HepG2 (cell line): Measurements from ENCODE around the gene NCDN. TPM values are rescaled to one million over a fixed set of nuclear protein-coding genes. Genes with fewer than 3 reads are reported as not detected.
"Not testable (repeated sequence)": the region's sequence is repeated elsewhere in the genome, so short reads cannot be mapped to it uniquely, and the experiment has no call there.

Source experiments
- ATAC-seq: fragments of 200-7000 bp; cut with Tn5 transposase; 3 replicates; pipeline ENCODE4 v1.9.1; 2020; ENCODE audit warnings: mild to moderate bottlenecking, moderate library complexity
- BruUV-seq: library from RNA; stranded (reverse); fragments of 400-500 nt; replicated peaks from 2 replicates; lab custom pipeline; 2021; lab: Mats Ljungman, UMichigan
- CTCF ChIA-PET: fragments of 300-600 bp; formaldehyde crosslinking; extraction: SDS; loops from one replicate; lab custom pipeline; 2021; ENCODE audit warnings: low total read pairs, inconsistent platforms, low intra/inter-chr PET ratio; lab: Yijun Ruan, JAX
- POLR2A ChIA-PET: fragments of 350-600 bp; sonication (Branson Sonifier 250); formaldehyde crosslinking; loops from one replicate; lab custom pipeline; 2020; ENCODE audit warnings: antibody characterized with exemption, inconsistent platforms; lab: Yijun Ruan, JAX
- DNase-seq: peaks from one replicate; pipeline ENCODE4 v3.0.0-alpha.2; 2015; ENCODE audit warnings: low spot score
- FAIRE-seq: peaks from 3 replicates; lab custom pipeline; 2011; peaks lifted over from hg19 to GRCh38; lab: Jason Lieb, UNC
- H2AFZ ChIP-seq: one replicate; pipeline ENCODE4 v1.6.1; 2011; ENCODE audit warnings: low read length, inconsistent platforms
- H3K27ac ChIP-seq: fragments of 300-600 bp; 3 replicates; pipeline ENCODE4 v1.8.0; 2011; ENCODE audit warnings: mixed run types, mild to moderate bottlenecking, mixed read lengths, low read length, inconsistent platforms; ENCODE audit not compliant: insufficient read depth; ENCODE audit errors: extremely low read length
- H3K27me3 ChIP-seq, 2 experiments: fragments of 200-600 bp in 1 of 2; 2 replicates in 1 of 2; 3 replicates in 1 of 2; pipeline versions ENCODE4 v1.6.0 to v1.8.0; 2011; ENCODE audit warnings: low read length in 2 of 2, mild to moderate bottlenecking in 2 of 2, moderate library complexity in 2 of 2, inconsistent platforms in 1 of 2; ENCODE audit not compliant: insufficient read depth in 2 of 2, control insufficient read depth in 1 of 2
- H3K36me3 ChIP-seq, 2 experiments: fragments of 200-600 bp in 1 of 2; replicated peaks in 1 of 2; 2 replicates in 1 of 2; 3 replicates in 1 of 2; pipeline versions ENCODE4 v1.5.1 to v1.8.0; 2011; ENCODE audit warnings: low read length in 2 of 2, inconsistent platforms in 1 of 2; ENCODE audit not compliant: insufficient read depth in 2 of 2, control insufficient read depth in 1 of 2
- H3K4me1 ChIP-seq: 2 replicates; pipeline ENCODE4 v1.5.1; 2012; ENCODE audit warnings: low read length, inconsistent platforms; ENCODE audit not compliant: insufficient read depth
- H3K4me2 ChIP-seq: 2 replicates; pipeline ENCODE4 v1.6.0; 2011; ENCODE audit warnings: low read depth, low read length, inconsistent platforms
- H3K4me3 ChIP-seq, 3 experiments: fragments of 200-600 bp in 1 of 3; sonication (generic), shearing (Covaris generic) in 1 of 3; replicated peaks in 1 of 3; 2 replicates each; pipeline ENCODE4 v1.5.1; 2011 to 2016; ENCODE audit warnings: low read length in 3 of 3, inconsistent platforms in 2 of 3, low read depth in 2 of 3, mild to moderate bottlenecking in 2 of 3, control low read depth in 1 of 3, mixed read lengths in 1 of 3; ENCODE audit not compliant: insufficient read depth in 1 of 3
- H3K79me2 ChIP-seq: one replicate; pipeline ENCODE4 v1.6.1; 2011; ENCODE audit warnings: low read length, inconsistent platforms; ENCODE audit not compliant: insufficient read depth
- H3K9ac ChIP-seq: 2 replicates; pipeline ENCODE4 v1.6.0; 2011; ENCODE audit warnings: mild to moderate bottlenecking, low read depth, low read length, inconsistent platforms; ENCODE audit not compliant: insufficient read depth
- H3K9me3 ChIP-seq: 2 replicates; pipeline ENCODE4 v1.5.1; 2012; ENCODE audit warnings: mild to moderate bottlenecking, low read length
- H4K20me1 ChIP-seq: 2 replicates; pipeline ENCODE4 v1.6.0; 2011; ENCODE audit warnings: inconsistent platforms, mild to moderate bottlenecking, low read length, moderate library complexity; ENCODE audit not compliant: insufficient read depth
- RBM39 ChIP-seq: fragments of 200-400 bp; formaldehyde crosslinking; IDR thresholded peaks from one replicate; pipeline ENCODE4 v1.6.1; 2018; ENCODE audit warnings: antibody characterized with exemption, mild to moderate bottlenecking, low read depth, low read length; ENCODE audit not compliant: poor library complexity, severe bottlenecking
- ZNF253 ChIP-seq: sonication (generic); formaldehyde crosslinking; IDR thresholded peaks from 2 replicates; pipeline ENCODE4 v1.8.0; 2022; ENCODE audit warnings: mild to moderate bottlenecking, missing genetic modification reagents, borderline replicate concordance
- ZNF577 ChIP-seq: sonication (generic); formaldehyde crosslinking; IDR thresholded peaks from 2 replicates; pipeline ENCODE4 v1.4.0; 2020; ENCODE audit warnings: mild to moderate bottlenecking, low read depth, missing genetic modification reagents, borderline replicate concordance
- WGBS: methylation state at CpG from one replicate; pipeline ENCODE4 v1.1.6; 2017; ENCODE audit warnings: low lambda C conversion rate; 5-methylcytosine and 5-hydroxymethylcytosine counted together
- in situ Hi-C: cut with HindIII; loops from 2 replicates; pipeline ENCODE4 v1.10.0; 2017; ENCODE audit warnings: low pct_unique_long_range_greater_than_20kb; ENCODE audit not compliant: extremely low pct_ligation_motif_present
- intact Hi-C: fragments of 100-400 bp; cut with micrococcal nuclease; formaldehyde crosslinking; loops from one replicate; pipeline ENCODE4 v1.10.0; 2022; ENCODE audit not compliant: unreplicated experiment
- polyA plus RNA-seq, 8 experiments: library from polyadenylated mRNA; depleted of rRNA in 3 of 8; stranded (reverse) in 7 of 8; unstranded in 1 of 8; fragments of >200 nt; fragmentation: Illumina TruSeq in 4 of 8; extraction: Trizol in 4 of 8; gene quantifications; 2 replicates each; pipeline versions ENCODE4 v1.2.1 to v1.2.3, GENCODE V29; 2011 to 2016; ENCODE audit warnings: low read depth in 4 of 8, missing spikeins in 1 of 8, mixed read lengths in 1 of 8; ENCODE audit not compliant: insufficient read depth in 1 of 8
- total RNA-seq, 5 experiments: library from RNA; depleted of rRNA; stranded (reverse); fragments of >200 nt; fragmentation: Illumina TruSeq; extraction: Trizol; gene quantifications; 2 replicates each; pipeline ENCODE4 v1.2.3, GENCODE V29; 2016; ENCODE audit warnings: low read depth in 1 of 5
- TF ChIP-seq, protein P1 (sequence below): sonication (generic); formaldehyde crosslinking; IDR thresholded peaks from 2 replicates; pipeline ENCODE4 v1.4.0; 2020; ENCODE audit warnings: missing genetic modification reagents, borderline replicate concordance
- TF ChIP-seq, protein P2 (sequence below): IDR thresholded peaks from 2 replicates; pipeline ENCODE4 v1.6.1; 2016
- TF ChIP-seq, protein P3 (sequence below): sonication (generic); formaldehyde crosslinking; IDR thresholded peaks from 2 replicates; pipeline ENCODE4 v1.8.1; 2023; ENCODE audit warnings: missing genetic modification reagents, inconsistent platforms, borderline replicate concordance
- TF ChIP-seq, protein P4 (sequence below): sonication (generic); formaldehyde crosslinking; IDR thresholded peaks from 2 replicates; pipeline ENCODE4 v1.4.0; 2020; ENCODE audit warnings: missing genetic modification reagents
- TF ChIP-seq, protein P5 (sequence below): sonication (generic); formaldehyde crosslinking; IDR thresholded peaks from 2 replicates; pipeline ENCODE4 v1.4.0; 2020; ENCODE audit warnings: missing genetic modification reagents

The NCDN gene
- total and polyA plus RNA-seq, 2 of the 13 experiments (the other 11 are each of a cell fraction or from before 2014, with no cell fraction given), result 6.6 to 9.3 TPM

DNA sequence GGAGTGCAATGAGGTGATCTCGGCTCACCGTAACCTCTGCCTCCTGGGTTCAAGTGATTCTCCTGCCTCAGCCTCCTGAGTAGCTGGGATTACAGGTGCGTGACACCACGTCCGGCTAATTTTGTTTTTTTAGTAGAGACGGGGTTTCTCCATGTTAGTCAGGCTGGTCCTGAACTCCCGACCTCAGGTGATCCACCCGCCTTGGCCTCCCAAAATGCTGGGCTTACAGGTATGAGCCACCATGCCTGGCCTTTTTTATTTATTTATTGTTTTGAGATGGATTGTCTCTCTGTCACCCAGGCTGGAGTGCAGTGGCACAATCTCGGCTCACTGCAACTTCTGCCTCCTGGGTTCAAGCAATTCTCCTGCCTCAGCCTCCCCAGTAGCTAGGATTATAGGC, 24.0 kb downstream of the NCDN start:
- H3K9me3 ChIP-seq, H3K4me3 ChIP-seq, H4K20me1 ChIP-seq, BruUV-seq, ATAC-seq, H3K79me2 ChIP-seq, intact Hi-C loops, H3K36me3 ChIP-seq, H3K9ac ChIP-seq, H2AFZ ChIP-seq, POLR2A ChIA-PET, DNase-seq, H3K27ac ChIP-seq, H3K4me2 ChIP-seq, CTCF ChIA-PET, in situ Hi-C loops, FAIRE-seq, H3K4me1 ChIP-seq, H3K27me3 ChIP-seq: not testable (repeated sequence)
- 94% methylated on average over 9 of the region's 9 CpGs for WGBS

DNA sequence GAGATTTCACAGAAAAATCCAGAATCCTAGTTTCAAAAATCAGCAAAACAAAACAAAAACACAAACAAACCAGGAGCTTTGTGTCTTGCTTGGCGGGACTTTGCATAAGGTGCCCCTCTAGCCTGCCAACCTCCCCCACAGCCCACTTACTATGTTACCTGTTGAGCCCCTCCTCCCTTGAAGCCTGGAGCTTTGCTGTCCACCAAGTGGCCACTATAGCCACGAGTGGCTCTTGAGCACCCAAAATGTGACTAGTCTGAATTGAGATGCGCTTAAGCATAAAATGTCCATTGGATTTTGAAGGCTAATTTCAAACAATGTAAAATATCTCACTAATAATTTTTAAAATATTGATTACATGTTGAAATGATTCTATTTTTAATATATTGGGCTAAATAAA, 27.7 kb downstream of the NCDN start:
- intact Hi-C loops (no loop called here), in situ Hi-C loops (no loop called here)
- no peaks in the 10 kb centered on the region for H3K79me2 ChIP-seq
- no peaks in the 10 kb centered on the region for H4K20me1 ChIP-seq
- BruUV-seq, result no TSS peak
- no peaks in the 10 kb centered on the region for H3K36me3 ChIP-seq
- H3K27ac ChIP-seq, result no peak overlapping the region
- no peak overlapping the region for H3K4me2 ChIP-seq
- FAIRE-seq, result no peak
- no peak for TF ChIP-seq RBM39
- TF ChIP-seq, protein P1, sequence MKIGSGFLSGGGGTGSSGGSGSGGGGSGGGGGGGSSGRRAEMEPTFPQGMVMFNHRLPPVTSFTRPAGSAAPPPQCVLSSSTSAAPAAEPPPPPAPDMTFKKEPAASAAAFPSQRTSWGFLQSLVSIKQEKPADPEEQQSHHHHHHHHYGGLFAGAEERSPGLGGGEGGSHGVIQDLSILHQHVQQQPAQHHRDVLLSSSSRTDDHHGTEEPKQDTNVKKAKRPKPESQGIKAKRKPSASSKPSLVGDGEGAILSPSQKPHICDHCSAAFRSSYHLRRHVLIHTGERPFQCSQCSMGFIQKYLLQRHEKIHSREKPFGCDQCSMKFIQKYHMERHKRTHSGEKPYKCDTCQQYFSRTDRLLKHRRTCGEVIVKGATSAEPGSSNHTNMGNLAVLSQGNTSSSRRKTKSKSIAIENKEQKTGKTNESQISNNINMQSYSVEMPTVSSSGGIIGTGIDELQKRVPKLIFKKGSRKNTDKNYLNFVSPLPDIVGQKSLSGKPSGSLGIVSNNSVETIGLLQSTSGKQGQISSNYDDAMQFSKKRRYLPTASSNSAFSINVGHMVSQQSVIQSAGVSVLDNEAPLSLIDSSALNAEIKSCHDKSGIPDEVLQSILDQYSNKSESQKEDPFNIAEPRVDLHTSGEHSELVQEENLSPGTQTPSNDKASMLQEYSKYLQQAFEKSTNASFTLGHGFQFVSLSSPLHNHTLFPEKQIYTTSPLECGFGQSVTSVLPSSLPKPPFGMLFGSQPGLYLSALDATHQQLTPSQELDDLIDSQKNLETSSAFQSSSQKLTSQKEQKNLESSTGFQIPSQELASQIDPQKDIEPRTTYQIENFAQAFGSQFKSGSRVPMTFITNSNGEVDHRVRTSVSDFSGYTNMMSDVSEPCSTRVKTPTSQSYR (CRISPR knock-in tag), result no peak
- TF ChIP-seq, protein P2, sequence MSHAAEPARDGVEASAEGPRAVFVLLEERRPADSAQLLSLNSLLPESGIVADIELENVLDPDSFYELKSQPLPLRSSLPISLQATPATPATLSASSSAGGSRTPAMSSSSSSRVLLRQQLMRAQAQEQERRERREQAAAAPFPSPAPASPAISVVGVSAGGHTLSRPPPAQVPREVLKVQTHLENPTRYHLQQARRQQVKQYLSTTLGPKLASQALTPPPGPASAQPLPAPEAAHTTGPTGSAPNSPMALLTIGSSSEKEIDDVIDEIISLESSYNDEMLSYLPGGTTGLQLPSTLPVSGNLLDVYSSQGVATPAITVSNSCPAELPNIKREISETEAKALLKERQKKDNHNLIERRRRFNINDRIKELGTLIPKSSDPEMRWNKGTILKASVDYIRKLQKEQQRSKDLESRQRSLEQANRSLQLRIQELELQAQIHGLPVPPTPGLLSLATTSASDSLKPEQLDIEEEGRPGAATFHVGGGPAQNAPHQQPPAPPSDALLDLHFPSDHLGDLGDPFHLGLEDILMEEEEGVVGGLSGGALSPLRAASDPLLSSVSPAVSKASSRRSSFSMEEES, result no peak
- TF ChIP-seq, protein P3, sequence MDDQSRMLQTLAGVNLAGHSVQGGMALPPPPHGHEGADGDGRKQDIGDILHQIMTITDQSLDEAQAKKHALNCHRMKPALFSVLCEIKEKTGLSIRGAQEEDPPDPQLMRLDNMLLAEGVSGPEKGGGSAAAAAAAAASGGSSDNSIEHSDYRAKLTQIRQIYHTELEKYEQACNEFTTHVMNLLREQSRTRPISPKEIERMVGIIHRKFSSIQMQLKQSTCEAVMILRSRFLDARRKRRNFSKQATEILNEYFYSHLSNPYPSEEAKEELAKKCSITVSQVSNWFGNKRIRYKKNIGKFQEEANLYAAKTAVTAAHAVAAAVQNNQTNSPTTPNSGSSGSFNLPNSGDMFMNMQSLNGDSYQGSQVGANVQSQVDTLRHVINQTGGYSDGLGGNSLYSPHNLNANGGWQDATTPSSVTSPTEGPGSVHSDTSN, result no peak
- TF ChIP-seq, protein P4, sequence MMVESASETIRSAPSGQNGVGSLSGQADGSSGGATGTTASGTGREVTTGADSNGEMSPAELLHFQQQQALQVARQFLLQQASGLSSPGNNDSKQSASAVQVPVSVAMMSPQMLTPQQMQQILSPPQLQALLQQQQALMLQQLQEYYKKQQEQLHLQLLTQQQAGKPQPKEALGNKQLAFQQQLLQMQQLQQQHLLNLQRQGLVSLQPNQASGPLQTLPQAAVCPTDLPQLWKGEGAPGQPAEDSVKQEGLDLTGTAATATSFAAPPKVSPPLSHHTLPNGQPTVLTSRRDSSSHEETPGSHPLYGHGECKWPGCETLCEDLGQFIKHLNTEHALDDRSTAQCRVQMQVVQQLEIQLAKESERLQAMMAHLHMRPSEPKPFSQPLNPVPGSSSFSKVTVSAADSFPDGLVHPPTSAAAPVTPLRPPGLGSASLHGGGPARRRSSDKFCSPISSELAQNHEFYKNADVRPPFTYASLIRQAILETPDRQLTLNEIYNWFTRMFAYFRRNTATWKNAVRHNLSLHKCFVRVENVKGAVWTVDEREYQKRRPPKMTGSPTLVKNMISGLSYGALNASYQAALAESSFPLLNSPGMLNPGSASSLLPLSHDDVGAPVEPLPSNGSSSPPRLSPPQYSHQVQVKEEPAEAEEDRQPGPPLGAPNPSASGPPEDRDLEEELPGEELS (CRISPR knock-in tag), result no peak
- no peak for TF ChIP-seq ZNF577 (CRISPR knock-in tag)
- no peak for TF ChIP-seq ZNF253 (CRISPR knock-in tag)
- TF ChIP-seq, protein P5, sequence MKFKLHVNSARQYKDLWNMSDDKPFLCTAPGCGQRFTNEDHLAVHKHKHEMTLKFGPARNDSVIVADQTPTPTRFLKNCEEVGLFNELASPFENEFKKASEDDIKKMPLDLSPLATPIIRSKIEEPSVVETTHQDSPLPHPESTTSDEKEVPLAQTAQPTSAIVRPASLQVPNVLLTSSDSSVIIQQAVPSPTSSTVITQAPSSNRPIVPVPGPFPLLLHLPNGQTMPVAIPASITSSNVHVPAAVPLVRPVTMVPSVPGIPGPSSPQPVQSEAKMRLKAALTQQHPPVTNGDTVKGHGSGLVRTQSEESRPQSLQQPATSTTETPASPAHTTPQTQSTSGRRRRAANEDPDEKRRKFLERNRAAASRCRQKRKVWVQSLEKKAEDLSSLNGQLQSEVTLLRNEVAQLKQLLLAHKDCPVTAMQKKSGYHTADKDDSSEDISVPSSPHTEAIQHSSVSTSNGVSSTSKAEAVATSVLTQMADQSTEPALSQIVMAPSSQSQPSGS (CRISPR knock-in tag), result no peak
- POLR2A ChIA-PET, result no interaction called here
- no peak overlapping the region for H3K9ac ChIP-seq
- H3K27me3 ChIP-seq, result no peaks in the 10 kb centered on the region
- H3K4me1 ChIP-seq, result no peaks in the 10 kb centered on the region
- ATAC-seq, result no peak
- no peak for DNase-seq
- no peaks in the 10 kb centered on the region for H3K9me3 ChIP-seq
- 88% methylated on average over 3 of the region's 3 CpGs for WGBS
- CTCF ChIA-PET, result no interaction called here
- no peak overlapping the region for H3K4me3 ChIP-seq
- H2AFZ ChIP-seq, result no peak overlapping the region
